ENCODE data around the gene ALX1.
A peak's percentile ranks its signal among the peaks of the same experiment; 100 is the strongest.
"Not testable (repeated sequence)": the region's sequence is repeated elsewhere in the genome, so short reads cannot be mapped to it uniquely, and the experiment has no call there.

The ALX1 gene

DNA sequence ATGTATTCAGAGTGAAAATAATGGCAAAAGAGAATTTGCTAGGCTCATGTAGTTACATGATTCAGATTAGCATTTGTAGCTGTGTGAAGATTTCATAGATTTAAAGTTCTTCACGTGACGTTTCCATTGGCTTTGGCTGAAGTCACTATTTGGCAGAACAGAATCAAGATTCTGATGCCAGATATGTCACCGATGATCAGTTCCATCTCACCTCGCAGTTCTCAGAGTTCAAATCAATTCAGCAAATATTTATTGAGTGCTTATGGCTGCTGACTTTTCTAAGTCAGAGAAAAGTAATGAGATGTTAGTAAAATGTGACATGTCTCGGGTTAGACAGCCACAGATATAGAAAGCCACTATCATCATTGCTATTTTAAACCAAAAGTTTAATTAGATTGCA lies 28.4 kb downstream of the ALX1 start:
- no peak for DNase-seq

DNA sequence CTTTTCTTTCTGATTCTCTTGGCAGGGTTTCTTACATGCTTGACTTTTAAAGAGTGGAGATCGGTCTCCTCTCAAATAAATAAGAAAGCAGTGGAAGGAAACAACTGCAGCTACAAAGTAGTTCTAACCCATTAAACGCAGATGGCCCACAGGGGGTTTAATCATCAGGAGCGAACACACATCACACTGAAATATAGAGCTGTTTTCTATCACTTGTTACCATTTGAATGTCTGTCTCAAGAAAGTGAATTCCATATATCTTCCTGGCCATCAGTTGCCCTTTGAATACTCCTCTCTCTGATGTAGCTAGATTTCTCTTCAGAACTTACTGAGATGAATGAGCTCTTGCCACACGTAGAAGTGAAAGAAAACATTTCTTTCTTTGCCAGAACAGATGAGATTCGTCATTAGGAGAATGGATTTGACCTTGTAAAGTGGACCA lies 29.1 kb downstream of the ALX1 start:
- DNase-seq: no peak

DNA sequence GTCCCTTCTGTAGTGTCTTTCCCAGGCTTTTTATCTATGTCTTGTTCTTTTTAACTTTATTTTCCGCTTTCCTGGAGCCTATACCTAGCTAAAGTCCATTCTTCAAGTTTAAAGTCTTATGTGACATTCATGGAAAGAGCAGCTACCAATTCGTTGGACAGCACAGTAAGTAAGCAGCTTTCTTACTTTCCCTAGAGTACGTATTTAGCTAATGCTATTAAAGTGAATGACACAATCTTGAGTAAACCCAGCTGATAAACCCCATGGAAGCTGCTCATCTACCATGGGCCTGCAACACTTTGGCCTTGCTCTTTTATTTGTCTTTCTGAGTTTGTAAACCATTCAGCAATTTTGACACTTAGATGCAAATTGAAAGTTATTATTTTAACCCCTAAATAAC lies 30.0 kb downstream of the ALX1 start:
- no peak for DNase-seq

DNA sequence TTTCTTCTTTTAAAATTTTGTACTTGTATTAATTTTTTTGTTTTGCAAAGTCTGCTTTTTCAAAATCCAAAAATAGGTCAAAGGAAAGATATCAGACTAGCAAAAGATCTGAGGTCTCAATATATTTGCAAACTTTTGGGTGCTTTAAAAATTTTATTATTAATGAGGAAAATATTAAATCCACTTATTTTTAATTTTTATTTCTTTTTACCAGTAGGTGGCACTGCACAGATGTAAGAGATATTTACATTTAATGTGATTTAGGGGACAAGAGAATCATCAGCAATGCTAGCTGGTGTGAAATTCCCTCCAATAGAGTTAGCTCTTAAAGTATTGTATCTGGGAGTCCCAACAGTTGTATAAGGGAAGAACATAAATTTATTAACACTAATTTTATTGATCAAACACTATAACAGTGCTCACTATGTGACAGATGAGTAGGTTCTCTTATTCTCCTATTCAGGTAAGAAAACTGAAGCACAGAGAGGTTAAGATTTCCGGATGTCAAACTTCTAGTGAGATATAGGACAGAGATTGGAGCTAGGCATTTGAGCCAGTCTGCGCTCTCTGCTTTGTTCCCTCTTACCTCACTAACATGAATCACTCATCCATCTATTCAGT lies 30.5 kb downstream of the ALX1 start:
- peak; percentile 4 for DNase-seq

DNA sequence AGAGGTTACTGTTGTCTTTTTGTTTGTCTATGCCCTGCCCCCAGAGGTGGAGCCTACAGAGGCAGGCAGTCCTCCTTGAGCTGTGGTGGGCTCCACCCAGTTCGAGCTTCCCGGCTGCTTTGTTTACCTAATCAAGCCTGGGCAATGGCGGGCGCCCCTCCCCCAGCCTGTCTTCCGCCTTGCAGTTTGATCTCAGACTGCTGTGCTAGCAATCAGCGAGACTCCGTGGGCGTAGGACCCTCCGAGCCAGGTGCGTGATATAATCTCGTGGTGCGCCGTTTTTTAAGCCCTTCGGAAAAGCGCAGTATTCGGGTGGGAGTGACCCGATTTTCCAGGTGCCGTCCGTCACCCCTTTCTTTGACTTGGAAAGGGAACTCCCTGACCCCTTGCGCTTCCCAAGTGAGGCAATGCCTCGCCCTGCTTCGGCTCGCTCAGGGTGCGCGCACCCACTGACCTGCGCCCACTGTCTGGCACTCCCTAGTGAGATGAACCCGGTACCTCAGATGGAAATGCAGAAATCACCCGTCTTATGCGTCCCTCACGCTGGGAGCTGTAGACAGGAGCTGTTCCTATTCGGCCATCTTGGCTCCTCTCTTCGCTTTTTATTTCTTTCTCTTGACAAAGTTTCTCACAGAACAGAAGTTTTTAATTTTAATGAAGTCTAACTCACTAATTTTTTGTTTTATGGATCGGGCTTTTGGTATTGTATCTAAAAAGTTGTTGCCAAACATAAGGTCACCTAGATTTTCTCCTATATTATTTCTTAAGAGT lies 38.0 kb downstream of the ALX1 start:
- not testable (repeated sequence) for DNase-seq

DNA sequence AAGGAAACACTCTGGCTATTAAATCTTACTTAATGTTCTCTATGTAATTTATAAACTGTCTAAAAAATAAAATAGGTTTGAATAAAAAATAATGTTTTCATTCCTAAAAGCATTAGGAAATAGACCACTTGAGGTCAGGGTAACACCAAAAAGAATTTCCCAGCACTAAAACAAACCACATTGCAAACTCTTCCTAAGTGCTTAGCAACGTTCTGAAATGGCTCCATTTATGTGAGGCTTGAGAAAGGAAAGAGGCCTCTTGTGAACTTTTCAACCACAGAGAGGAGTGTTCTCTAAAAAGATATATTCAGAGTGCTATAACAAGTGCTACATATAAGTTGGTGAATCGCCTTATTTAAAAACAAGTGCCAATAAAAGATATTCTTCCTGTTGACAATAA lies 42.7 kb downstream of the ALX1 start:
- no peak for DNase-seq

DNA sequence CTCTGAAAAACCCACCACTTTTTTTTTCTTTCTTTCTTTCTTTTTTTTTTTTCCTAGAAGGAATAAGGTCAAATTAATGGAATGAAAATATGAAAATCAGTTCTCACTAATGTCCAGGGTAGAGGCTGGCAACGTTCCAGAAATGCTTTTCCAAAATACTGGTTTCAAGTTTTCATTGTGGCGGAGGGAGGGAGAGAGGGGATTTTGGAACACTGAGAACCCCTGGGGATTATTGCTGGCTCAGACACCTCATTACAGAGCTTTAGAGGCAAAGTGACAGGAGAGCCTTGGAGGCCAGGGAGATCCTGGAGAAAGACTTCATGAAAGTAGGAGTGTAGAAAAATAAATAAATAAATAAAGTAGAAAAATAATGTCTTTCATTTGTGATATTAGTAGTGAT lies 45.4 kb downstream of the ALX1 start:
- no peak for DNase-seq

DNA sequence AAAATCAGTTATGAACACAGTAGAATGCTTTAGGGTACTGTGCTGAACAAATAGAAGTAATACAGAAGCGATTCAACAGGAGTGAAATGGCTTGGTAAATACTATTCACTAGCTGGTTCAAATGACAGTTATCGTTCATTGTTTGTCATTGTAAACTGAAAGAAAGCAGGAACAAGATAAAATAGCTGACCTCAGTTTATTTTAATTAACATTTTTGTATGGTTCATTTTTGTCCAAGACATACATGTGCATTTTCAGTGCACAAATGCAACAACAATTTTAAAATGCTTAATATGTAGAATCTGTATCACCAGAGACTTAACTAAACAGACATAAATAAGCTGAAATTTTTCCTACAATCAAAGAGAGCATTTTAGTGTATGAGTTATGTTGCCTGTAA lies 49.9 kb downstream of the ALX1 start:
- no peak for DNase-seq

DNA sequence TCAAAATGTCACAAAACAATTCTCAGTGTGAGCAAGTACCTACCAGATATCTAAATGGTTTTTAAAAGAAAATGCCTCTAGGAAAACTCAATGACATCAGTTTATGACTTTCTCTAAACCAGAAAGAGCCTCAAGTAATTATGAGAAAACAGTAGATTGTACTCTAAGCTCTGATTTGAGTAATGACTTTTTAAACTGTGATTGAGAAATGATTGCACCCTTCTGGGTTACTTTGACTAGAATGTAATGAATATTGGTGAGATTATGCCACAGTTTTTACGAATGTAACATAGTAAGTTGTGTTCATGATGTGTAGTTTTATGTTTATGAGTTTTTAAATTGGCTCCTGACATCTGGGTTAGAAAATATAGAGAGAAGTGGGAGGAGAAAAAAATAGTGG lies 68.8 kb downstream of the ALX1 start:
- no peak for DNase-seq

DNA sequence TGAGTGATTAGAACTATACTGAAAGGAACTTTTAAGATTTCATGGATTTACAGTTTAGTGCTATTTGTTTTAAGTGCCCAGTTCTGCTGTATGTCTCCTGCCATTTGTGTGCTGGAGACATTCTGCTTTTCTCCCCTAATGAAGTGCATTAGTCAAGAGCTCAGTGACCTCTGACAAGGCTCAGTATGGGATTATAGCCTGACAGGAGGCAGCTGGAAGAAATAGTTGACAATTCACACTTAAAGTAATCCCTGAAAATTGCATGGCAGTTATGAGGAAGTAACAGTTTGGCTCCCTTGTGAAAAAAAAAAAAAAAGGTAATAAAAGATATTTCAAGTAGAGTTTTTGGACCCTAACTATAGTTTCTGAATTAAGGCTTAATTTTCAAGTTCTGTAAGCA lies 70.3 kb downstream of the ALX1 start:
- no peak for DNase-seq

Measured in inflammatory macrophage treated with lipopolysaccharide for 4 hours (primary cell).